Neutrophil (primary cell): ENCODE measurements around the gene RFXAP.
A peak's percentile ranks its signal among the peaks of the same experiment; 100 is the strongest.

ENCODE experiments used
- H3K27ac ChIP-seq: fragments of 200-600 bp; sonication (generic); 2 replicates; pipeline ENCODE4 v1.5.1; 2016; ENCODE audit warnings: mild to moderate bottlenecking, moderate library complexity
- H3K27me3 ChIP-seq: fragments of 200-600 bp; sonication (generic); 2 replicates; pipeline ENCODE4 v1.6.0; 2016; ENCODE audit warnings: mild to moderate bottlenecking
- H3K36me3 ChIP-seq: fragments of 200-600 bp; sonication (generic); 2 replicates; pipeline ENCODE4 v1.5.1; 2017
- H3K4me1 ChIP-seq, 2 experiments: fragments of 200-600 bp in 1 of 2; sonication (generic) in 1 of 2; 1 replicate in 1 of 2; 2 replicates in 1 of 2; pipeline versions ENCODE4 v1.5.1 to v1.6.1; 2013 to 2016; ENCODE audit warnings: low read depth in 1 of 2, low read length in 1 of 2, mild to moderate bottlenecking in 1 of 2, moderate library complexity in 1 of 2; ENCODE audit not compliant: control insufficient read depth in 1 of 2, insufficient read depth in 1 of 2
- H3K4me3 ChIP-seq, 2 experiments: fragments of 200-600 bp in 1 of 2; sonication (generic) in 1 of 2; 1 replicate in 1 of 2; 2 replicates in 1 of 2; pipeline ENCODE4 v1.5.1; 2013 to 2016; ENCODE audit warnings: low read depth in 1 of 2, low read length in 1 of 2, mild to moderate bottlenecking in 1 of 2, moderate library complexity in 1 of 2
- H3K9me3 ChIP-seq: fragments of 200-600 bp; sonication (generic); 2 replicates; pipeline ENCODE4 v1.5.1; 2016
- TF ChIP-seq, protein P1 (sequence below): fragments of 200-600 bp; sonication (generic); IDR thresholded peaks from 2 replicates; pipeline ENCODE4 v1.5.1; 2016; ENCODE audit warnings: antibody characterized with exemption

Gene RFXAP

GRCh38 chr13:36857253-36857652, 38.2 kb downstream of the RFXAP start:
- TF ChIP-seq, protein P1, sequence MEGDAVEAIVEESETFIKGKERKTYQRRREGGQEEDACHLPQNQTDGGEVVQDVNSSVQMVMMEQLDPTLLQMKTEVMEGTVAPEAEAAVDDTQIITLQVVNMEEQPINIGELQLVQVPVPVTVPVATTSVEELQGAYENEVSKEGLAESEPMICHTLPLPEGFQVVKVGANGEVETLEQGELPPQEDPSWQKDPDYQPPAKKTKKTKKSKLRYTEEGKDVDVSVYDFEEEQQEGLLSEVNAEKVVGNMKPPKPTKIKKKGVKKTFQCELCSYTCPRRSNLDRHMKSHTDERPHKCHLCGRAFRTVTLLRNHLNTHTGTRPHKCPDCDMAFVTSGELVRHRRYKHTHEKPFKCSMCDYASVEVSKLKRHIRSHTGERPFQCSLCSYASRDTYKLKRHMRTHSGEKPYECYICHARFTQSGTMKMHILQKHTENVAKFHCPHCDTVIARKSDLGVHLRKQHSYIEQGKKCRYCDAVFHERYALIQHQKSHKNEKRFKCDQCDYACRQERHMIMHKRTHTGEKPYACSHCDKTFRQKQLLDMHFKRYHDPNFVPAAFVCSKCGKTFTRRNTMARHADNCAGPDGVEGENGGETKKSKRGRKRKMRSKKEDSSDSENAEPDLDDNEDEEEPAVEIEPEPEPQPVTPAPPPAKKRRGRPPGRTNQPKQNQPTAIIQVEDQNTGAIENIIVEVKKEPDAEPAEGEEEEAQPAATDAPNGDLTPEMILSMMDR, result no peak
- Histone ChIP-seq H3K4me3 (no peak overlapping the region), H3K4me1 (peaks cover 0 to 5% of the 10 kb centered on the region in 2 experiments), H3K27me3 (no peaks in the 10 kb centered on the region), H3K9me3 (no peaks in the 10 kb centered on the region), H3K27ac (no peak overlapping the region), H3K36me3 (no peaks in the 10 kb centered on the region)

DNA sequence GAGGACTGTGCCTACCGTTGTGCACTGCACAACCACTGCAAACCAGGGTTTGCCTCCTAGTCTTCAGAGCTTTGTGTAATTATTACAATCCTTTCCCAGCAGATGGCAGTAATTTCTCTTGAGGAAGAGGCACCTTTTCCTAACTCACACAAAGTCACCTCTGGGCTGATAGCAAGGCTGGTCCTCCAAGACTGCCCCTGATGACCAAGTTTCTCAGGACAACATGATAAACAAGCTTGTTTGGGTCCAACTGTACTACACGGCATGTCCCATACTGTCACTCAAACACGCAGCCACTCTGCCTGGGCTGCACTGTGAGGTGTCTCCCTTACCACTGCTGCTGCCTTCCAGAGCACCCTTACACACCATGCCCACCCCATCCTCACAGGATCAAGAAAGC, 39.3 kb downstream of the RFXAP start:
- Histone ChIP-seq H3K27ac (no peak overlapping the region), H3K9me3 (no peaks in the 10 kb centered on the region), H3K4me1 (peaks cover 0 to 5% of the 10 kb centered on the region in 2 experiments), H3K36me3 (no peaks in the 10 kb centered on the region), H3K4me3 (no peak overlapping the region), H3K27me3 (no peaks in the 10 kb centered on the region)
- TF ChIP-seq, protein P1, result peak; percentile 11

- Histone ChIP-seq H3K9me3 (no peaks in the 10 kb centered on the region), H3K27ac (no peak overlapping the region), H3K4me1 (peaks cover 0 to 5% of the 10 kb centered on the region in 2 experiments), H3K4me3 (no peak overlapping the region), H3K36me3 (no peaks in the 10 kb centered on the region), H3K27me3 (no peaks in the 10 kb centered on the region)
- TF ChIP-seq, protein P1, result no peak
Measured at GRCh38 chr13:36859259-36859658, 40.2 kb downstream of the RFXAP start.

DNA sequence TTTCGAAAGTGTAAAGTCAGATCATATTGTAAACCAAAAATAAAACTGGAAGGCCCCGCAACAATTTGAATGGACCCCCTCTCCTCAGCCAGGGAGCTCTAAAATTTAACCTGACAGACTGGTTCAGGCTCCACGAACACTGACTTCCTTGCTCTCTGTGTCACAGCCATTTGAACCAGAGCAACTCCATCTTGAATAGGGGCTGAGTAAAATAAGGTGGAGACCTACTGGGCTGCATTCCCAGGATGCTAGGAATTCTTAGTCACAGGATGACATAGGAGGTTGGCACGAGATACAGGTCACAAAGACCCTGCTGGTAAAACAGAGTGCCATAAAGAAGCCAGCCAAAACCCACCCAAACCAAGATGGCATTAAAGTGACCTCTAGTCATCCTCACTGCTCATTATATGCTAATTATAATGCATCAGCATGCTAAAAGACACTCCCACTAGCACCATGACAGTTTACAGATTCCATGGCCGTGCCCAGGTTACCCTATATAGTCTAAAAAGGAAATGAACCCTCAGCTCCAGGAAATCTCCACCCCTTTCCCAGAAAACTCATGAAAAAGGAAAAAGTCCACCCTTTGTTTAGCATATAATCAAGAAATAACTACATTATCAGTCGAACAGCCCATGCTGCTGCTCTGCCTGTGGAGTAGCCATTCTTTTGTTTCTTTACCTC, 43.1 kb downstream of the RFXAP start:
- H3K36me3 ChIP-seq, result no peaks in the 10 kb centered on the region
- no peak overlapping the region for H3K4me3 ChIP-seq
- TF ChIP-seq, protein P1, result no peak
- H3K9me3 ChIP-seq, result no peaks in the 10 kb centered on the region
- H3K4me1 ChIP-seq, result peaks cover 22 to 29% of the 10 kb centered on the region in 2 experiments
- no peak overlapping the region for H3K27ac ChIP-seq
- H3K27me3 ChIP-seq, result no peaks in the 10 kb centered on the region

GRCh38 chr13:36862722-36863121, 43.7 kb downstream of the RFXAP start:
- TF ChIP-seq, protein P1, result no peak
- no peaks in the 10 kb centered on the region for H3K27me3 ChIP-seq
- no peaks in the 10 kb centered on the region for H3K36me3 ChIP-seq
- no peaks in the 10 kb centered on the region for H3K9me3 ChIP-seq
- no peak overlapping the region for H3K4me3 ChIP-seq
- no peak overlapping the region for H3K27ac ChIP-seq
- H3K4me1 ChIP-seq, result peaks cover 27 to 35% of the 10 kb centered on the region in 2 experiments
